HCT116 (cell line): ENCODE data around the gene ROBO1. TPM values are rescaled to one million over a fixed set of nuclear protein-coding genes. Genes with fewer than 3 reads are reported as not detected.

Source experiments
- ATAC-seq: fragments of 200-7000 bp; cut with Tn5 transposase; 2 replicates; pipeline ENCODE4 v1.9.1; 2020; ENCODE audit warnings: mild to moderate bottlenecking, moderate library complexity
- BruUV-seq: library from RNA; stranded (reverse); fragments of 400-500 nt; replicated peaks from 2 replicates; lab custom pipeline; 2021; lab: Mats Ljungman, UMichigan
- CTCF ChIA-PET: fragments of 300-600 bp; sonication (Branson Sonifier 250); formaldehyde crosslinking; loops from one replicate; lab custom pipeline; 2021; ENCODE audit warnings: antibody characterized with exemption; lab: Charles Lee
- POLR2A ChIA-PET: fragments of 300-600, 350-600 bp; sonication (Branson Sonifier 250); formaldehyde crosslinking; loops from one replicate; lab custom pipeline; 2021; ENCODE audit warnings: antibody characterized with exemption; lab: Charles Lee
- RAD21 ChIA-PET, 2 experiments: fragments of 300-600 bp; sonication (Branson Sonifier 250); formaldehyde crosslinking; loops; one replicate each; lab custom pipeline; 2023; ENCODE audit warnings: low total read pairs in 2 of 2; ENCODE audit not compliant: uncharacterized antibody in 2 of 2, unreplicated experiment in 2 of 2, low non-redundant PET in 1 of 2; lab: Charles Lee
- DNase-seq: peaks from one replicate; pipeline ENCODE4 v3.0.0-alpha.2; 2010; ENCODE audit warnings: low read depth, low spot score
- H2AFZ ChIP-seq: fragments of 200-600 bp; shearing (Covaris generic), sonication (generic); 2 replicates; pipeline ENCODE4 v1.6.1; 2017; ENCODE audit warnings: low read depth, mixed run types, mixed read lengths, antibody characterized with exemption, low read length; ENCODE audit not compliant: poor library complexity, severe bottlenecking
- H3K27ac ChIP-seq: 2 replicates; pipeline ENCODE4 v1.5.1; 2012; ENCODE audit warnings: low read depth, low read length
- H3K27me3 ChIP-seq: fragments of 200-600 bp; sonication (generic); 2 replicates; pipeline ENCODE4 v1.6.1; 2016; ENCODE audit warnings: mixed run types, low read length, mixed read lengths; ENCODE audit not compliant: insufficient read depth
- H3K36me3 ChIP-seq, 2 experiments: fragments of 200-500 bp in 1 of 2; fragments of 200-600 bp in 1 of 2; sonication (Bioruptor generic) in 1 of 2; sonication (generic) in 1 of 2; 2 replicates each; pipeline versions ENCODE4 v1.5.1 to v1.6.1; 2014 to 2016; ENCODE audit warnings: low read length in 2 of 2, inconsistent platforms in 1 of 2, mixed read lengths in 1 of 2, mixed run types in 1 of 2; ENCODE audit not compliant: insufficient read depth in 2 of 2, control insufficient read depth in 1 of 2
- H3K4me1 ChIP-seq, 2 experiments: fragments of 200-600 bp in 1 of 2; sonication (generic) in 1 of 2; 2 replicates each; pipeline versions ENCODE4 v1.5.1 to v1.6.1; 2012 to 2017; ENCODE audit warnings: low read length in 2 of 2, inconsistent platforms in 1 of 2, mild to moderate bottlenecking in 1 of 2, mixed read lengths in 1 of 2, mixed run types in 1 of 2, moderate library complexity in 1 of 2; ENCODE audit not compliant: insufficient read depth in 2 of 2, control insufficient read depth in 1 of 2
- H3K4me2 ChIP-seq: fragments of 200-600 bp; sonication (generic); 2 replicates; pipeline ENCODE4 v1.6.1; 2017; ENCODE audit warnings: mixed run types, low read length, mixed read lengths
- H3K4me3 ChIP-seq, 2 experiments: fragments of 200-600 bp in 1 of 2; sonication (generic) in 1 of 2; replicated peaks in 1 of 2; 2 replicates each; pipeline ENCODE4 v1.5.1; 2011 to 2016; ENCODE audit warnings: low read length in 2 of 2, control low read depth in 1 of 2, low read depth in 1 of 2, mild to moderate bottlenecking in 1 of 2, mixed read lengths in 1 of 2, mixed run types in 1 of 2
- H3K79me2 ChIP-seq: fragments of 200-600 bp; sonication (generic); 2 replicates; pipeline ENCODE4 v1.6.1; 2017; ENCODE audit warnings: mild to moderate bottlenecking, mixed run types, low read length, moderate library complexity, mixed read lengths; ENCODE audit not compliant: insufficient read depth
- H3K9ac ChIP-seq: fragments of 200-600 bp; sonication (generic); 2 replicates; pipeline ENCODE4 v1.6.1; 2016; ENCODE audit warnings: low read length, mixed read lengths
- H3K9me2 ChIP-seq: fragments of 200-600 bp; sonication (generic), shearing (Covaris generic); 2 replicates; pipeline ENCODE4 v1.6.1; 2017; ENCODE audit warnings: mixed run types, mild to moderate bottlenecking, moderate library complexity; ENCODE audit not compliant: insufficient read depth
- H3K9me3 ChIP-seq, 2 experiments: fragments of 200-500 bp in 1 of 2; fragments of 200-600 bp in 1 of 2; sonication (Bioruptor generic) in 1 of 2; sonication (generic) in 1 of 2; 2 replicates each; pipeline ENCODE4 v1.6.1; 2014 to 2017; ENCODE audit warnings: low read length in 2 of 2, mixed read lengths in 2 of 2, inconsistent platforms in 1 of 2, low read depth in 1 of 2, mild to moderate bottlenecking in 1 of 2, mixed run types in 1 of 2, moderate library complexity in 1 of 2; ENCODE audit not compliant: control insufficient read depth in 1 of 2, insufficient read depth in 1 of 2
- H4K20me1 ChIP-seq: fragments of 200-600 bp; sonication (generic), shearing (Covaris generic); 2 replicates; pipeline ENCODE4 v1.6.1; 2017; ENCODE audit warnings: mixed run types, mild to moderate bottlenecking, moderate library complexity; ENCODE audit not compliant: insufficient read depth
- CEBPB ChIP-seq: IDR thresholded peaks from 2 replicates; pipeline ENCODE4 v1.6.1; 2012; ENCODE audit warnings: low read depth
- EGR1 ChIP-seq: IDR thresholded peaks from 2 replicates; pipeline ENCODE4 v1.6.1; 2012; ENCODE audit warnings: low read depth
- ELF1 ChIP-seq: IDR thresholded peaks from 2 replicates; pipeline ENCODE4 v1.6.1; 2012; ENCODE audit warnings: low read depth, borderline replicate concordance
- EZH2 ChIP-seq: fragments of 200-600 bp; sonication (generic); IDR thresholded peaks from 2 replicates; pipeline ENCODE4 v1.6.1; 2017; ENCODE audit warnings: antibody characterized with exemption, mixed run types
- FOSL1 ChIP-seq: IDR thresholded peaks from 2 replicates; pipeline ENCODE4 v1.6.1; 2012; ENCODE audit warnings: low read depth
- JUND ChIP-seq: IDR thresholded peaks from 2 replicates; pipeline ENCODE4 v1.6.1; 2012
- POLR2A ChIP-seq: IDR thresholded peaks from 2 replicates; pipeline ENCODE4 v1.7.0; 2011; ENCODE audit warnings: borderline replicate concordance; ENCODE audit not compliant: insufficient read depth, insufficient read length; ENCODE audit errors: extremely low read depth
- RAD21 ChIP-seq: IDR thresholded peaks from 2 replicates; pipeline ENCODE4 v1.6.1; 2012; ENCODE audit warnings: low read depth, mild to moderate bottlenecking
- SIN3A ChIP-seq: IDR thresholded peaks from 2 replicates; pipeline ENCODE4 v1.6.1; 2012; ENCODE audit warnings: low read depth
- SP1 ChIP-seq: IDR thresholded peaks from 2 replicates; pipeline ENCODE4 v1.6.1; 2012; ENCODE audit warnings: low read depth
- SRF ChIP-seq: IDR thresholded peaks from 2 replicates; pipeline ENCODE4 v1.6.1; 2012; ENCODE audit warnings: low read depth
- TCF7L2 ChIP-seq: IDR thresholded peaks from 2 replicates; pipeline ENCODE4 v1.7.0; 2011; ENCODE audit warnings: borderline replicate concordance, inconsistent platforms; ENCODE audit not compliant: insufficient read depth, insufficient read length; ENCODE audit errors: extremely low read depth
- YY1 ChIP-seq: IDR thresholded peaks from 2 replicates; pipeline ENCODE4 v1.6.1; 2011; ENCODE audit warnings: low read length, low read depth, moderate library complexity, mild to moderate bottlenecking; ENCODE audit not compliant: insufficient replicate concordance; ENCODE audit errors: extremely low read depth
- ZNF274 ChIP-seq: fragments of 200-500 bp; sonication (Bioruptor generic); IDR thresholded peaks from 2 replicates; pipeline ENCODE4 v1.6.1; 2014; ENCODE audit warnings: mild to moderate bottlenecking, low read depth, low read length, inconsistent platforms
- intact Hi-C: fragments of 100-400 bp; cut with micrococcal nuclease; formaldehyde crosslinking; loops from 2 replicates; pipeline ENCODE4 v1.10.0; 2022
- total RNA-seq: library from RNA; stranded (reverse); gene quantifications from one replicate; pipeline ENCODE4 v1.2.1, GENCODE V29; 2021; ENCODE audit not compliant: unreplicated experiment
- TF ChIP-seq, protein P1 (sequence below): IDR thresholded peaks from 2 replicates; pipeline ENCODE4 v1.6.1; 2012
- TF ChIP-seq, protein P2 (sequence below): IDR thresholded peaks from 2 replicates; pipeline ENCODE4 v1.6.1; 2011; ENCODE audit warnings: mild to moderate bottlenecking, low read length, moderate library complexity; ENCODE audit not compliant: insufficient replicate concordance; ENCODE audit errors: extremely low read depth
- TF ChIP-seq, protein P3 (sequence below), 3 experiments: fragments of 200-600 bp in 1 of 3; sonication (generic) in 1 of 3; IDR thresholded peaks in 2 of 3; conservative IDR thresholded peaks in 1 of 3; 2 replicates each; pipeline ENCODE4 v1.5.1; 2012 to 2017; ENCODE audit warnings: low read depth in 2 of 3, low read length in 2 of 3, antibody characterized with exemption in 1 of 3, borderline replicate concordance in 1 of 3, control low read depth in 1 of 3, mild to moderate bottlenecking in 1 of 3, mixed read lengths in 1 of 3, mixed run types in 1 of 3, moderate library complexity in 1 of 3; ENCODE audit not compliant: insufficient read depth in 1 of 3

ROBO1 gene
- total RNA-seq, 1 experiment from 2014 or later: 0.27 TPM

DNA sequence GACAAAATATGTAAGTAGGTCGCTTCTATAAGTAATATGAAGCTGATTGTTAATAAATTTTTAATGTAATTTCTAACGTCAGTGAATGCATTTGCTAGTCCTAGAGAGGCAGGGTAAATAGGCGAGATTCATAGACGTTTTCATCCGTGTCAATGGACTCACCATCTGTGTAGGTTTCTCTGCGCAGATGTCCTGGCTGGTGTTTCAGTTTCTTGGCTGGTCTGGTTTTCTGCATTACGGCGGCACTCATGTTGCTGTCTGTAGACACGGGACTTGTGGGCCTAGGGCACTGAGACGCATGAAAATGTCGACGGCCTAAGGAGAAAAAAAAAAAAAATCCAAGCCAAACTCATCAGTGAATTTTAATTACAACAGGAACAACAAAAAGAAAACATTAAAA lies 1153.3 kb downstream of the ROBO1 start (continued):
- TF ChIP-seq SIN3A (no peak), TCF7L2 (no peak), SRF (no peak)

DNA sequence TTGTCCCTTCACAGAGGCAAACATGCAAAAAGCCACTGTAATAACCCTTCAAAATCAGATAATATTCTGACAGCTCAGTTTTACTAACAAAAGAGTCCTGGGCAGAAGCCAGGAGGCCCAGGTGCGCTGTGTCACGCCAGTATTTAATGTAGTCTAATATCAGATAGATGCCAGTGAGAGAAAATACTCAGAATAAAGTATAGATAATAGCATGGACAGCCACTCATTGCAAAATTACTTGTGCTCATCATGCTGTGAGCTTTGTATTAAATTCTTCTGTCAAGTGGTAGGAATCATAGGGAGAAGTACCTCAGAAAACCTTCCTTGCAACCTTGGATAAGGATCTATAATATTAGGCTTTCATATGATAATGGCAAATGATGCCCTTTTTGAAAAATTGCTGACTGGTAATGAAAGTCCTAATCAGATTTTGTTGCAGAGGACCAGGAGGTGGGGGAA lies 1154.3 kb downstream of the ROBO1 start:
- H3K36me3 ChIP-seq: no peaks in the 10 kb centered on the region
- H3K9me3 ChIP-seq: peaks cover 7 to 25% of the 10 kb centered on the region in 2 experiments; a peak in 3 of 4 replicates
- no peak overlapping the region for H3K4me2 ChIP-seq
- H3K79me2 ChIP-seq: no peaks in the 10 kb centered on the region
- no peak overlapping the region for H3K4me3 ChIP-seq
- no TSS peak for BruUV-seq
- DNase-seq (no peak), ATAC-seq (no peak)
- H3K27ac ChIP-seq: no peak overlapping the region
- no peaks in the 10 kb centered on the region for H3K9me2 ChIP-seq
- no peaks in the 10 kb centered on the region for H4K20me1 ChIP-seq
- CTCF ChIA-PET: no interaction called here
- no peaks in the 10 kb centered on the region for H3K27me3 ChIP-seq
- POLR2A ChIA-PET: no interaction called here
- TF ChIP-seq ELF1 (no peak), SIN3A (no peak), FOSL1 (no peak), YY1 (no peak), EGR1 (no peak), EZH2 (no peak), SRF (no peak), JUND (no peak), POLR2A (no peak), SP1 (no peak), ZNF274 (no peak), CEBPB (no peak), RAD21 (no peak)
- TF ChIP-seq, protein P1, sequence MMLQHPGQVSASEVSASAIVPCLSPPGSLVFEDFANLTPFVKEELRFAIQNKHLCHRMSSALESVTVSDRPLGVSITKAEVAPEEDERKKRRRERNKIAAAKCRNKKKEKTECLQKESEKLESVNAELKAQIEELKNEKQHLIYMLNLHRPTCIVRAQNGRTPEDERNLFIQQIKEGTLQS: no peak
- TF ChIP-seq, protein P2, sequence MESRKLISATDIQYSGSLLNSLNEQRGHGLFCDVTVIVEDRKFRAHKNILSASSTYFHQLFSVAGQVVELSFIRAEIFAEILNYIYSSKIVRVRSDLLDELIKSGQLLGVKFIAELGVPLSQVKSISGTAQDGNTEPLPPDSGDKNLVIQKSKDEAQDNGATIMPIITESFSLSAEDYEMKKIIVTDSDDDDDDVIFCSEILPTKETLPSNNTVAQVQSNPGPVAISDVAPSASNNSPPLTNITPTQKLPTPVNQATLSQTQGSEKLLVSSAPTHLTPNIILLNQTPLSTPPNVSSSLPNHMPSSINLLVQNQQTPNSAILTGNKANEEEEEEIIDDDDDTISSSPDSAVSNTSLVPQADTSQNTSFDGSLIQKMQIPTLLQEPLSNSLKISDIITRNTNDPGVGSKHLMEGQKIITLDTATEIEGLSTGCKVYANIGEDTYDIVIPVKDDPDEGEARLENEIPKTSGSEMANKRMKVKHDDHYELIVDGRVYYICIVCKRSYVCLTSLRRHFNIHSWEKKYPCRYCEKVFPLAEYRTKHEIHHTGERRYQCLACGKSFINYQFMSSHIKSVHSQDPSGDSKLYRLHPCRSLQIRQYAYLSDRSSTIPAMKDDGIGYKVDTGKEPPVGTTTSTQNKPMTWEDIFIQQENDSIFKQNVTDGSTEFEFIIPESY: no peak
- TF ChIP-seq, protein P3, sequence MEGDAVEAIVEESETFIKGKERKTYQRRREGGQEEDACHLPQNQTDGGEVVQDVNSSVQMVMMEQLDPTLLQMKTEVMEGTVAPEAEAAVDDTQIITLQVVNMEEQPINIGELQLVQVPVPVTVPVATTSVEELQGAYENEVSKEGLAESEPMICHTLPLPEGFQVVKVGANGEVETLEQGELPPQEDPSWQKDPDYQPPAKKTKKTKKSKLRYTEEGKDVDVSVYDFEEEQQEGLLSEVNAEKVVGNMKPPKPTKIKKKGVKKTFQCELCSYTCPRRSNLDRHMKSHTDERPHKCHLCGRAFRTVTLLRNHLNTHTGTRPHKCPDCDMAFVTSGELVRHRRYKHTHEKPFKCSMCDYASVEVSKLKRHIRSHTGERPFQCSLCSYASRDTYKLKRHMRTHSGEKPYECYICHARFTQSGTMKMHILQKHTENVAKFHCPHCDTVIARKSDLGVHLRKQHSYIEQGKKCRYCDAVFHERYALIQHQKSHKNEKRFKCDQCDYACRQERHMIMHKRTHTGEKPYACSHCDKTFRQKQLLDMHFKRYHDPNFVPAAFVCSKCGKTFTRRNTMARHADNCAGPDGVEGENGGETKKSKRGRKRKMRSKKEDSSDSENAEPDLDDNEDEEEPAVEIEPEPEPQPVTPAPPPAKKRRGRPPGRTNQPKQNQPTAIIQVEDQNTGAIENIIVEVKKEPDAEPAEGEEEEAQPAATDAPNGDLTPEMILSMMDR (IDR thresholded peaks at IDR 0.05 in 2 of 3, conservative IDR thresholded peaks at IDR 0.05 in 1 of 3; ENCODE audit: borderline replicate concordance in 1 of 3, insufficient read depth in 1 of 3, low read depth in 2 of 3, low read length in 2 of 3): no peak
- H3K4me1 ChIP-seq: no peaks in the 10 kb centered on the region
- RAD21 ChIA-PET: no interaction called here
- H3K9ac ChIP-seq: no peak overlapping the region
- intact Hi-C loops: no loop called here
- H2AFZ ChIP-seq: no peak overlapping the region
